ENCODE data around the gene TBX20. TPM values are rescaled to one million over a fixed set of nuclear protein-coding genes. Genes with fewer than 3 reads are reported as not detected.

TBX20 gene
- total and polyA plus RNA-seq, 2 experiments from 2014 or later, result 2.4 to 14.8 TPM

DNA sequence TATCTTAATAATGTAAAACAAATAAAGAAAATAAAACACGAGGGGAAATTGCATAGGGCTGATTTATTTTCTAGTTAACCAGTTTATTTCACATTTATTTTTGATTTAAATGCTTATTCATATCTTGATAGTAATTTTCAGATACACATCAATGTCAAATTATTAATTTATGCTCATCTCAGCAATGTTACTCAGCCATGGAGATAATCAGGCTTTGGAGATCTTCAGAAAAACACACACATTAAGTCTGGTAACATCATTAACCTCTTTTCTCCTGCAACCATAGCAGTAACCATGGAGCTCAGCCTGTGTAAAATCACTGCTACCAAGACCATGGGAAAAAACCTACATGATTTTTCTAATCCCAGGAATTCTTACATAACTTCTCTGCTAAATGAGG lies 31.9 kb upstream of the TBX20 start:
- H3K9me3 ChIP-seq (ENCODE audit: low read depth), result no peaks in the 10 kb centered on the region
- H2AFZ ChIP-seq, result no peak overlapping the region
- H3K27ac ChIP-seq, result no peak overlapping the region
- H4K20me1 ChIP-seq (ENCODE audit: insufficient read depth, poor library complexity, severe bottlenecking), result no peaks in the 10 kb centered on the region
- H3K36me3 ChIP-seq (replicated peaks; ENCODE audit: insufficient read depth, low read depth), result no peaks in the 10 kb centered on the region
- 0% methylated on average over 1 of the region's 1 CpG for WGBS (ENCODE audit: low lambda C conversion rate, missing lambda C conversion rate)
- no peak overlapping the region for H3K4me3 ChIP-seq
- H3K79me2 ChIP-seq, result no peaks in the 10 kb centered on the region
- DNase-seq (ENCODE audit: low spot score), result no peak
- H3K9me2 ChIP-seq (replicated peaks; ENCODE audit: insufficient read depth), result no peaks in the 10 kb centered on the region
- H3K27me3 ChIP-seq, result no peaks in the 10 kb centered on the region
- H3K4me1 ChIP-seq (ENCODE audit: insufficient read depth), result no peaks in the 10 kb centered on the region
- no peak overlapping the region for H3K4me2 ChIP-seq
- no peak for TF ChIP-seq EZH2 (IDR thresholded peaks at IDR 0.05; ENCODE audit: borderline replicate concordance)
- no peak for TF ChIP-seq EZH2phosphoT487 (IDR thresholded peaks at IDR 0.05; ENCODE audit: low read depth, severe bottlenecking, unreplicated experiment)
- TF ChIP-seq, protein P1, sequence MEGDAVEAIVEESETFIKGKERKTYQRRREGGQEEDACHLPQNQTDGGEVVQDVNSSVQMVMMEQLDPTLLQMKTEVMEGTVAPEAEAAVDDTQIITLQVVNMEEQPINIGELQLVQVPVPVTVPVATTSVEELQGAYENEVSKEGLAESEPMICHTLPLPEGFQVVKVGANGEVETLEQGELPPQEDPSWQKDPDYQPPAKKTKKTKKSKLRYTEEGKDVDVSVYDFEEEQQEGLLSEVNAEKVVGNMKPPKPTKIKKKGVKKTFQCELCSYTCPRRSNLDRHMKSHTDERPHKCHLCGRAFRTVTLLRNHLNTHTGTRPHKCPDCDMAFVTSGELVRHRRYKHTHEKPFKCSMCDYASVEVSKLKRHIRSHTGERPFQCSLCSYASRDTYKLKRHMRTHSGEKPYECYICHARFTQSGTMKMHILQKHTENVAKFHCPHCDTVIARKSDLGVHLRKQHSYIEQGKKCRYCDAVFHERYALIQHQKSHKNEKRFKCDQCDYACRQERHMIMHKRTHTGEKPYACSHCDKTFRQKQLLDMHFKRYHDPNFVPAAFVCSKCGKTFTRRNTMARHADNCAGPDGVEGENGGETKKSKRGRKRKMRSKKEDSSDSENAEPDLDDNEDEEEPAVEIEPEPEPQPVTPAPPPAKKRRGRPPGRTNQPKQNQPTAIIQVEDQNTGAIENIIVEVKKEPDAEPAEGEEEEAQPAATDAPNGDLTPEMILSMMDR (IDR thresholded peaks at IDR 0.05; ENCODE audit: poor library complexity), result no peak

DNA sequence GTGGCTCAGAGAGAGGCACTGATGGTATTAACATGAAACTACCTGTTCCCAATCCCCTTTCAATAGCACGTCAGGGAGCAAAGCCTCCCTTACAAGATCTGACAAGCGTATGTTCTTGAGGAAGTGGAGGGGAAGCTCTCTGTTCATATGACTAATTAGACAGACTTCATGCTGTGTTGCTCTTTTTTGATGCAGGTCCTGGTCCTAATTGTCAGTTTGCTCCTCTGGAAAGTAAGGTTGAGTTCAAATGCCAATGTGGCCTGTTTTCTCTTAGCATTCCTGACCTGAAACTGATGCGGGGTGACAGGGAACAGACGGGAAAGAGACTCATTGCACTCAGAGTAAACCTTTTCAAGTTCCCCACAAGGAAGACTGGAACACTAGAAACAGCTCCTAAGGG lies 27.0 kb upstream of the TBX20 start:
- no peaks in the 10 kb centered on the region for H3K9me3 ChIP-seq (ENCODE audit: low read depth)
- H3K27me3 ChIP-seq, result no peaks in the 10 kb centered on the region
- H3K36me3 ChIP-seq (replicated peaks; ENCODE audit: insufficient read depth, low read depth), result no peaks in the 10 kb centered on the region
- no peaks in the 10 kb centered on the region for H4K20me1 ChIP-seq (ENCODE audit: insufficient read depth, poor library complexity, severe bottlenecking)
- no peak overlapping the region for H3K4me2 ChIP-seq
- TF ChIP-seq EZH2phosphoT487 (IDR thresholded peaks at IDR 0.05; ENCODE audit: low read depth, severe bottlenecking, unreplicated experiment), result no peak
- no peak for TF ChIP-seq EZH2 (IDR thresholded peaks at IDR 0.05; ENCODE audit: borderline replicate concordance)
- TF ChIP-seq, protein P1 (IDR thresholded peaks at IDR 0.05; ENCODE audit: poor library complexity), result no peak
- H3K79me2 ChIP-seq, result no peaks in the 10 kb centered on the region
- H3K4me3 ChIP-seq, result no peak overlapping the region
- 53% methylated on average over 4 of the region's 4 CpGs for WGBS (ENCODE audit: low lambda C conversion rate, missing lambda C conversion rate)
- no peak for DNase-seq (ENCODE audit: low spot score)
- no peak overlapping the region for H2AFZ ChIP-seq
- no peaks in the 10 kb centered on the region for H3K9me2 ChIP-seq (replicated peaks; ENCODE audit: insufficient read depth)
- H3K27ac ChIP-seq, result no peak overlapping the region
- no peaks in the 10 kb centered on the region for H3K4me1 ChIP-seq (ENCODE audit: insufficient read depth)

DNA sequence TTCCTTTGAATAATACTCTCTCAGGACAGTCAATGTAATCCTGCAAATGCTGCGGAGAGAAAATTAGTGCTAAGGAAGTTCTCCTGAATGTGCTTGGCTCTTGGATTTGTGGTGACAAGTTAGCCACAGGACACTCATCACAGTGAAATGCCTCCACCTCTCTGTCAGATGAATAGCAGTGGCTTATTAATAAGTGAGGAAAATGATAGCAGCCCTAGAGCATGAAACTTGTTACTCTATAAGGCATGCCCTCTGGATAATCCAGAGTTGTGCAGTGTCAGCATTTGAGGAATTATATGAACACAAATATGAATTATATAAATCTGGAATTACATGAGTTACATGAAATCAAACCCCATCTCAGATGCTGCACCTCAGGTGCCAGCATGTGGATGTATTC lies 23.5 kb upstream of the TBX20 start:
- Histone ChIP-seq H3K4me2 (no peak overlapping the region), H4K20me1 (ENCODE audit: insufficient read depth, poor library complexity, severe bottlenecking) (no peaks in the 10 kb centered on the region), H3K4me3 (no peak overlapping the region), H3K27me3 (no peaks in the 10 kb centered on the region), H3K9me3 (ENCODE audit: low read depth) (no peaks in the 10 kb centered on the region), H3K4me1 (ENCODE audit: insufficient read depth) (no peaks in the 10 kb centered on the region), H3K9me2 (replicated peaks; ENCODE audit: insufficient read depth) (no peaks in the 10 kb centered on the region), H3K79me2 (no peaks in the 10 kb centered on the region), H3K36me3 (replicated peaks; ENCODE audit: insufficient read depth, low read depth) (no peaks in the 10 kb centered on the region), H2AFZ (no peak overlapping the region), H3K27ac (no peak overlapping the region)
- TF ChIP-seq, protein P1 (IDR thresholded peaks at IDR 0.05; ENCODE audit: poor library complexity), result no peak
- no peak for TF ChIP-seq EZH2 (IDR thresholded peaks at IDR 0.05; ENCODE audit: borderline replicate concordance)
- no peak for TF ChIP-seq EZH2phosphoT487 (IDR thresholded peaks at IDR 0.05; ENCODE audit: low read depth, severe bottlenecking, unreplicated experiment)
- WGBS (ENCODE audit: low lambda C conversion rate, missing lambda C conversion rate), result 95% methylated on average over 1 of the region's 1 CpG
- DNase-seq (ENCODE audit: low spot score), result no peak

DNA sequence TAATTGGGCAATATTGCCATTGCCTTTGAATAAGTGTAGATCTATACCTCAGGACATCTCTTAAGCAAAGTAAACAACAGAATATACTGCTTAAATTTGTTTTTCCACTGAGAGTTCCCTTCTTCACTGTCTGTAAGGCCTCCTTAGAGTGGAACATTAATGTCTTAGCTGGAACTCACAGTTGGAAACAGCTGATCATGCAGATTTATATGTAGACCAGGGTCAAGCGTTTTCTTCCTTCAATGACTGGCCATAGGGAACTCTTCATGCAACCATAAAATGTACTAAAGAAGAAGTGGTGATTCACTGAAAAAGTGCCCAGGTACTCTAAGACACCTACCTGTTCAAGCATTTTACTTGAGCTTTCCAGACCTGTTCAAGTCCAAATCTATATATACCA lies 18.3 kb upstream of the TBX20 start:
- no peaks in the 10 kb centered on the region for H3K36me3 ChIP-seq (replicated peaks; ENCODE audit: insufficient read depth, low read depth)
- H3K27ac ChIP-seq, result no peak overlapping the region
- H3K9me3 ChIP-seq (ENCODE audit: low read depth), result no peaks in the 10 kb centered on the region
- WGBS (ENCODE audit: low lambda C conversion rate, missing lambda C conversion rate), result 86% methylated on average over 1 of the region's 1 CpG
- H3K79me2 ChIP-seq, result no peaks in the 10 kb centered on the region
- H3K27me3 ChIP-seq, result no peaks in the 10 kb centered on the region
- DNase-seq (ENCODE audit: low spot score), result no peak
- no peaks in the 10 kb centered on the region for H3K9me2 ChIP-seq (replicated peaks; ENCODE audit: insufficient read depth)
- H4K20me1 ChIP-seq (ENCODE audit: insufficient read depth, poor library complexity, severe bottlenecking), result no peaks in the 10 kb centered on the region
- TF ChIP-seq EZH2 (IDR thresholded peaks at IDR 0.05; ENCODE audit: borderline replicate concordance) (no peak), EZH2phosphoT487 (IDR thresholded peaks at IDR 0.05; ENCODE audit: low read depth, severe bottlenecking, unreplicated experiment) (no peak)
- TF ChIP-seq, protein P1 (IDR thresholded peaks at IDR 0.05; ENCODE audit: poor library complexity), result no peak
- H3K4me2 ChIP-seq, result no peak overlapping the region
- H3K4me1 ChIP-seq (ENCODE audit: insufficient read depth), result no peaks in the 10 kb centered on the region
- H2AFZ ChIP-seq, result no peak overlapping the region
- H3K4me3 ChIP-seq, result no peak overlapping the region

All from hepatocyte (in vitro differentiated cells).